MM.1S (cell line): ENCODE measurements around the gene TRPT1.

ENCODE experiments used
- DNase-seq: peaks from one replicate; pipeline ENCODE4 v3.0.0-alpha.2; 2015
- H2AFZ ChIP-seq: fragments of 300-600 bp; sonication (generic); 2 replicates; pipeline ENCODE4 v1.6.0; 2016; ENCODE audit warnings: antibody characterized with exemption, low read length
- H3F3A ChIP-seq: fragments of 300-600 bp; sonication (generic); 2 replicates; pipeline ENCODE4 v1.6.1; 2016; ENCODE audit warnings: mild to moderate bottlenecking, antibody characterized with exemption, low read length, moderate library complexity, mixed read lengths; ENCODE audit not compliant: insufficient read depth
- H3K27ac ChIP-seq: fragments of 300-600 bp; sonication (generic); 2 replicates; pipeline ENCODE4 v1.5.1; 2016; ENCODE audit warnings: mild to moderate bottlenecking, low read length
- H3K27me3 ChIP-seq: fragments of 300-600 bp; sonication (generic); replicated peaks from 2 replicates; pipeline ENCODE4 v1.6.0; 2016; ENCODE audit warnings: low read length; ENCODE audit not compliant: insufficient read depth
- H3K36me3 ChIP-seq: fragments of 300-600 bp; sonication (generic); replicated peaks from 2 replicates; pipeline ENCODE4 v1.6.1; 2016; ENCODE audit warnings: mild to moderate bottlenecking, low read length, mixed read lengths; ENCODE audit not compliant: insufficient read depth
- H3K4me1 ChIP-seq: fragments of 300-600 bp; sonication (generic); 2 replicates; pipeline ENCODE4 v1.6.1; 2016; ENCODE audit warnings: low read length, mixed read lengths
- H3K4me2 ChIP-seq: fragments of 300-600 bp; sonication (generic); 2 replicates; pipeline ENCODE4 v1.6.0; 2016; ENCODE audit warnings: low read depth, low read length
- H3K4me3 ChIP-seq: fragments of 300-600 bp; sonication (generic); 2 replicates; pipeline ENCODE4 v1.5.1; 2016; ENCODE audit warnings: low read length, mixed read lengths
- H3K79me2 ChIP-seq: fragments of 300-600 bp; sonication (generic); 2 replicates; pipeline ENCODE4 v1.6.1; 2016; ENCODE audit warnings: mixed run types, low read length, mixed read lengths
- H3K9ac ChIP-seq: fragments of 300-600 bp; sonication (generic); 2 replicates; pipeline ENCODE4 v1.6.1; 2016; ENCODE audit warnings: low read length, mixed read lengths
- H3K9me2 ChIP-seq: fragments of 300-600 bp; sonication (generic); replicated peaks from 2 replicates; pipeline ENCODE4 v1.6.1; 2016; ENCODE audit warnings: mild to moderate bottlenecking, low read length, mixed read lengths; ENCODE audit not compliant: insufficient read depth
- H3K9me3 ChIP-seq: fragments of 300-600 bp; sonication (generic); replicated peaks from 2 replicates; pipeline ENCODE4 v1.6.1; 2016; ENCODE audit warnings: mild to moderate bottlenecking, low read length, mixed read lengths; ENCODE audit not compliant: insufficient read depth
- H4K20me1 ChIP-seq: fragments of 300-600 bp; sonication (generic); 2 replicates; pipeline ENCODE4 v1.6.1; 2016; ENCODE audit warnings: mild to moderate bottlenecking, low read length, moderate library complexity, mixed read lengths; ENCODE audit not compliant: insufficient read depth
- CTCF ChIP-seq: fragments of 300-600 bp; sonication (generic); IDR thresholded peaks from 2 replicates; pipeline ENCODE4 v1.5.1; 2016; ENCODE audit warnings: antibody characterized with exemption, low read length, mixed read lengths
- EZH2 ChIP-seq: fragments of 300-600 bp; sonication (generic); optimal IDR thresholded peaks from 2 replicates; pipeline ENCODE3; 2017; ENCODE audit warnings: low read depth, mild to moderate bottlenecking, antibody characterized with exemption, low read length, mixed read lengths
- EZH2phosphoT487 ChIP-seq: fragments of 300-600 bp; sonication (generic); IDR thresholded peaks from 2 replicates; pipeline ENCODE4 v1.6.1; 2018; ENCODE audit warnings: antibody characterized with exemption, low read length

Gene TRPT1

GRCh38 chr11:64238076-64238475, 12.1 kb upstream of the TRPT1 start:
- Histone ChIP-seq H3K9me2 (no peaks in the 10 kb centered on the region), H3K9ac (no peak overlapping the region), H3K4me1 (peaks cover 23% of the 10 kb centered on the region), H3K4me3 (no peak overlapping the region), H3K79me2 (peaks cover 27% of the 10 kb centered on the region), H3K27me3 (no peaks in the 10 kb centered on the region), H3K4me2 (no peak overlapping the region), H2AFZ (no peak overlapping the region), H3K36me3 (no peaks in the 10 kb centered on the region), H3F3A (peaks cover 24% of the 10 kb centered on the region), H4K20me1 (no peaks in the 10 kb centered on the region), H3K9me3 (no peaks in the 10 kb centered on the region), H3K27ac (no peak overlapping the region)
- no peak for DNase-seq
- TF ChIP-seq CTCF (no peak), EZH2phosphoT487 (no peak), EZH2 (no peak)

- Histone ChIP-seq H3K9me3 (no peaks in the 10 kb centered on the region), H3K27ac (no peak overlapping the region), H3K4me3 (no peak overlapping the region), H3K9ac (no peak overlapping the region), H3K9me2 (no peaks in the 10 kb centered on the region), H4K20me1 (no peaks in the 10 kb centered on the region), H2AFZ (no peak overlapping the region), H3K79me2 (peaks cover 25% of the 10 kb centered on the region), H3K4me2 (no peak overlapping the region), H3K4me1 (peaks cover 21% of the 10 kb centered on the region), H3K36me3 (no peaks in the 10 kb centered on the region), H3F3A (peaks cover 24% of the 10 kb centered on the region), H3K27me3 (no peaks in the 10 kb centered on the region)
- no peak for DNase-seq
- TF ChIP-seq CTCF (no peak), EZH2 (no peak)
Measured at GRCh38 chr11:64237484-64237951, 11.5 kb upstream of the TRPT1 start.

GRCh38 chr11:64235437-64236161, 9.6 kb upstream of the TRPT1 start:
- Histone ChIP-seq H3K4me3 (peak overlapping the region; percentile 73), H3K4me2 (peak overlapping the region; percentile 88), H3K36me3 (no peaks in the 10 kb centered on the region), H3K9me2 (no peaks in the 10 kb centered on the region), H3K79me2 (peaks cover 18% of the 10 kb centered on the region), H3K9me3 (no peaks in the 10 kb centered on the region), H3K27me3 (no peaks in the 10 kb centered on the region), H3F3A (peaks cover 23% of the 10 kb centered on the region), H3K4me1 (peaks cover 16% of the 10 kb centered on the region), H3K27ac (no peak overlapping the region), H4K20me1 (no peaks in the 10 kb centered on the region), H3K9ac (peak overlapping the region; percentile 46; the same call in 1 of the 2 replicates), H2AFZ (no peak overlapping the region)
- DNase-seq, result no peak
- no peak for TF ChIP-seq EZH2phosphoT487
- TF ChIP-seq CTCF, result no peak
- no peak for TF ChIP-seq EZH2
